ENCODE measurements around the gene FAM181B.

DNA sequence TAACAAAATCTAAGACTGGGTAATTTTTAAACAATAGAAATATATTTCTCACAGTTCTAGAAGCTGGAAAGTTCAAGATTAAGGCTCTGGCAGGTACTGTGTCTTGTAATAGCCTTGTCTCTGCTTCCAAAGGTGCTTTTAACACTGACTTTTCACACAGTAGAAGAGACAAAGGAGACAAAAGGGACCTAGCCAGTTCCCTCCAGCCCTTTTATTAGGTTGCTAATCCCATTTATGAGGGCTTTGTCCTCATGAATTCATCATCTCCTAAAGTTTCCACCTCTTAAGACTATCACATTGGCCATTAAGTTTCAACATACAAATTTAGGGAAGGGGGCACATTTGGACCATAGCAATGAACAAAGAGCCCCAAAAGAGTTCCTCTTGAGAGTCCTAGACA, 40.7 kb downstream of the FAM181B start:
- TF ChIP-seq GABPA (IDR thresholded peaks at IDR 0.05; ENCODE audit: low read depth) (no peak), POLR2AphosphoS5 (IDR thresholded peaks at IDR 0.05; ENCODE audit: low read depth) (no peak), CTCF (IDR thresholded peaks at IDR 0.05; ENCODE audit: insufficient read depth, low read length) (no peak)

Data from HL-60 (cell line).